NCI-H1105 treated with DMSO at 0.1 percent for 48 hours (cell line): ENCODE data around the gene RIT2.

Experiments
- DNase-seq: peaks from one replicate; lab custom pipeline; 2025; lab: John Stamatoyannopoulos, UW

RIT2 gene

DNA sequence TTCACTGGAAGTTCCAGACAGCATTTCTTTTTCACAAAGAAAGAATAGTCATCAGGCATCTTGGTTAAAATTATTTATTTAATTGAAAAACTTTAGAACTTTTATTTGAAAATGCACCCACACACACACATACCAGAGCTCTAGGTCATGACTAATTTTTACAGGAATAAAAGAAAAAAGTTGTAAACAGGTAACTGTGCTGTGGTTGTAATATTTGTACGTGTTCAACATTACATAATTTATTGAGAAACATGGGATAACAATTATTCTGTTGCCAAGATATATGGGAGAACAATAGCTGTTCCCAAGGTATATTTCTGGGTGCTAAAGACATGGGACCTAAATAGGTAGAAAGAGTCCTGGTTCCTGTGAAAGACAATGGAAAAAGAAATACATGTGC lies 104.9 kb downstream of the RIT2 start:
- no peak for DNase-seq

- DNase-seq, result peak; percentile 24
These were observed 105.8 kb downstream of the RIT2 start for GRCh38 chr18:43009674-43010073.

GRCh38 chr18:43007365-43007764 lies 108.1 kb downstream of the RIT2 start:
- DNase-seq, result no peak

GRCh38 chr18:43004421-43004820 lies 111.1 kb downstream of the RIT2 start:
- DNase-seq, result no peak

- DNase-seq, result no peak
These were observed 113.7 kb downstream of the RIT2 start for GRCh38 chr18:43001821-43002220.

GRCh38 chr18:42996824-42997223 lies 118.7 kb downstream of the RIT2 start:
- no peak for DNase-seq

DNA sequence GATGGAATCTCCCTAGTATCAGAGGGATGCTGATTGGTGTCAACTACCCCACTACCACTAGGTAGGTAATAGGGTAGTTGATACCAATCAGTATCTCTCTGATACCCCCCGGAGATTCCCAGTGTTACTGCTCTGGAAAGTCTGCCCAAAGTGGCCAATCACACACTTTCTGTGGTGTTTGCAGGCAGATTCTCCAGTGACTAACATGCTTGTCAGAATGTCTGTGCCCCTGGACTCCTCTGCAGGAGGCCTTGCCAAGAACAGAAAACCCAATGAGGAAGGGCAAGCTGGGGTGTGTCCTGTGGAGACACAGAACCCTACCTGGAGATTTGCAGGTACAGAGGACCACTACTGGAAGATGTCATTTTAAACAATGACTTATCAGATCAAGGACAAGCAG lies 135.1 kb downstream of the RIT2 start:
- DNase-seq, result no peak

GRCh38 chr18:42977982-42978637 lies 137.4 kb downstream of the RIT2 start:
- DNase-seq, result no peak

DNA sequence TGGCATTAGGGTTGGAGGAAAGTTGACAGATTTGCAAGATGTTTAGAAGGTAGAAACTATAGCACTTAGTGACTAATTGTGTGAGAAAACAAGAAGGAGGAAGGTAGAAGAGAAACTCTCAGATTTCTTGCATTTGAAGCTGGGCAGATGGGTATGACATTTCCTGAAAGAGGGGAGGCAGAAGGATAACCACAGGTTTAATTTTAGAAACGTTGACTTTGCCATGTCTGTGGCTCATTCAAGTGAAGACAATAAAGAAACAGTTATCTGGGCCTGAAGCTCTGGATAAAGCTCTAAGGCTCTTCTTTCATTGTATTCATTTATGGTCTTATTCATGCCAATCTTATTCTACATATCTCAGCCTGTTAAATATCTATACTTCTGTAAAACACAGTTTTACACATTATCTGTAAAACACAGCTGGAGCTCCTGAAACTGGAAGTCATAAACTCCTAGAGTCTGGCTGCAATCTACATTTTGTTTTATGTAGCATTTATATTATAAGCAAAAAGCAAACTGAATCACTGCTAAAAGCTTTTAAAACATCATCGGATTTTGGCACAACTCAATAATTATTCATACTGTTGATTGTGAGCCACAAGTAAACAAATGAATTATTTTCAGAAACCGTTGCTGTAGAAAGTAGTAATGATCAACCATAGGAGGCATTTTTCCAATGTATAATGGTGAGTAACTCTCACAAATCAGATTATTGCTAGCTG lies 138.5 kb downstream of the RIT2 start:
- DNase-seq, result no peak

DNA sequence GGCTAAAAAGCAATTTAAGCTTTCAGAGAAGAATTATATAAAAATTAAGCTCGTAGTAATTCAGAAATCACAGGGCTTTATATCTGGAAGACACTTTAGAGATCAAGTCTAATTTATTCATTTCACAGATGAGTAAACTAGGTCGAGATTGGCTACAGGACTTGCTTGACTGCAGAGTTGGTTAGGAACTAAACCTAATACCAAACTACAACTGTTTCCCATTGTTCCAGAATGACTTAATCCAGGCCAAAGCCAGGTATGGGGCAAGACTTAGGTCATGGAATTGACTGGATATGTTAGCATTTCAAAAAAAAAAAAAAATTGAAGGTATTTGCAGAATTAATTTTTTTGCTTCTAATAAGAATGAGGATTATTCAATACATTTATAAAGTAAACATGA lies 146.1 kb downstream of the RIT2 start:
- DNase-seq, result no peak

DNA sequence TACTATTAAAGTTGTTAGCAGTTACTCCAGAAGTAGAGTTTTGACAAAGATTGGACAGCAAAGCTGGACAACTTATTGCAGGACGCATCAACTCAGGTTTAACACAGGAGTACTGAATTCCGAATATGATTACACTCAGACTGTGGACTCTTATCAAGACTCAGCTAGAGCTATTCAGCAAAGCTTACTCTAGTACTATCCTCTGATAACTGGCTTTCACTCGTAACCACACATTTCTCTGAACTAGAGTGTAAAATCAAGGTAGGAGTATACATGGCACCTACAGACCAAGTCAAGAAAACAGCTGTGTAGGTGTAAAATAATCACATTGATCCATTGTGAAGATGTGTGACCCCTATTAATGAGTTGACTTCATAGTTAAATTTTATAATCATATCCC lies 154.2 kb downstream of the RIT2 start:
- no peak for DNase-seq

GRCh38 chr18:42959528-42959927 lies 156.0 kb downstream of the RIT2 start:
- no peak for DNase-seq

- no peak for DNase-seq
These were observed 157.1 kb downstream of the RIT2 start for GRCh38 chr18:42958353-42958752.

DNA sequence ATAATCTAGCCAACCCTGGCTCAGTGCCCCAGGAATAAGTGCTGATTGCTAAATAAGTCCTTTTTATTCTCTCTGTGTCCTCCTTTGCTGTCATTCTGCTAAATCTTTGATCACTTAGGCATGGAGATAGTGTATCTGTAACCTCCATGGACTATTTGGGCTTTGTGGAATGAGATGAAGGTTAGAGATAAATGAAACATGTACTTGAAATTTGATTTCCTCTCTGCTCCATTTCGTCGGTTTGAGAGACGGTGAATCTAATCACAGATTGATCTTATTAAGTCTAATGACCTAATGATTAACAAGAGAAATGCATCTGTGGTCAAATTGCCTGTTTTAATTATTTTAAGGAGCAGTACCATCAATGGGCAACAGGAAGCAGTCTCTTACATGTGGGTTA lies 159.2 kb downstream of the RIT2 start:
- no peak for DNase-seq

GRCh38 chr18:42954887-42955286 lies 160.6 kb downstream of the RIT2 start:
- DNase-seq, result no peak

GRCh38 chr18:42953306-42953705 lies 162.2 kb downstream of the RIT2 start:
- no peak for DNase-seq

- no peak for DNase-seq
These were observed 164.8 kb downstream of the RIT2 start for GRCh38 chr18:42950732-42951131.

DNA sequence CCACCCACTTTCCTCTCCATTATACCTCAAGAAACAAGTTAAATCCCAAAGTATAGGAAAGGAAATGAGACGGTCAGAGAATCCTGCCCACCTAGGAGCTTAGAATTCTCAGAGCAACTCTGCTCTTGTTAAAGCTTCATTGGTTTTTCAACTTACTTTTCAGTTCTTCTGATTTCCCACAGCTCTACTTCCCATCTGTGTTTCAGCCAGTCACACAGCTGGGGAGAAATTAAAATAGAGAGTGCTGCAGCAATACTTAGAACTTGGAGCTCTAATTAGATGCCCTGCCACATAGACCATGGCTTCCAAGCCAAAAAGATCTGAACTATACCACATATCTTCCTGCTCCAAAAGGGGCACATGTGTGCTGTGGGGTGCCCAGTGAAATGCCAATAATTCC lies 166.7 kb downstream of the RIT2 start:
- DNase-seq, result no peak

DNA sequence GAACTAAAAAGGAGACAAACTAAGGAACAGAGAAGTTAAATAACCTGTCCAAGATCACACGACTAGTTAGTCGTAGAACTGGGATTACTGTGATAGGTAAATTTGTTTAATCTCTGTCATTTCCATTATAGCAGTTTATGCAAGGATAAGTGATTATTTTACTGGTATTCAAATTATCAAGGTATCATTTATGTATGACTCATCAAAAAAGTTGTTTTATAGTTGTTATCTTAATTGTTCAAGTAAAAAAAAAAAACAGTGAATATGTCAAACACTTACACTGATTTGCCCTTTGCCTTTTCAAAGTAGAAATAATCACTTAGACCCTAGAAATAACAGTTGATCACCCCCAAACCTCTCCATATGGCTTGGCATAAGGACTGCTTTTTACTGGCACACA lies 173.6 kb downstream of the RIT2 start:
- DNase-seq, result no peak

DNA sequence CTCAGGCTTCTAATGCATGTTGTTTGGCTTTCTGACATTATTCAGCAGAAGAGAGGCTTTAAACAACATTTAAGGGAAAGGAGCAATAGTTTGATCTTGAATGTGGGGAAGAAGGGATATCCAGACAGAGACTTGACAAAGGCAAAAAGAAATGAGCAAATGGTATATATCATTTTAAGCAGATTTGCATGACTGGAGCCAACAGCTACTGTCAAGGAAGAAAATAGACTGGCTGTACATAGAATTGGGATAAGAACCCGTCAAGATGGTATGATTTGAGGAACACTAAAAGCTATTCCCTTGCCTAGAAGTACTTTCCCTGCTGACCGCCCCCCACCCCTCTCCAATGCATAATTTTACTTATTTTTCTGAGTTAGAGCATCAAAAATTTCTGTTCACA lies 174.5 kb downstream of the RIT2 start:
- no peak for DNase-seq

GRCh38 chr18:42937436-42937835 lies 178.0 kb downstream of the RIT2 start:
- no peak for DNase-seq

DNA sequence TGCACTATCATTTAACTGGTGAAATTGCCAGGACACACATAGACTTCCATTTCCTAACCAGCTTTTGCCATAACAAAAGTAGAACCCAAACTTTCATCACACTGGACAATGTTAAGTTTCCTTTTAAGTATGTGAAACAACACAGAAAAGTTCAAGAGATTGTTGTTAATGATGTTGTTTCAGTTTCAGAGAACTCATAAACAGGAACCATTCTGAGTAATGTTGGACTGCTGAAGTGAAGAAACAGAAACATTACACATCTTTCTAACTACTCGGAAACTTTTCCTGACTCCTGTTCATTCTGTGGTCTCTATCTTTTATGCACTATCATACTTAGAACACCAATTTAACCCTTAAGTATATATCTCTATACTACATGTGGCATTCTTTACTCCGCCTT lies 179.2 kb downstream of the RIT2 start:
- DNase-seq, result no peak

- no peak for DNase-seq
These were observed 184.0 kb downstream of the RIT2 start for GRCh38 chr18:42931491-42931890.

GRCh38 chr18:42929857-42930256 lies 185.6 kb downstream of the RIT2 start:
- no peak for DNase-seq
